GM12891 (cell line): Measurements from ENCODE around the gene NFKBIA.

Source experiments
- POLR2A ChIP-seq: IDR thresholded peaks from 2 replicates; pipeline ENCODE4 v1.6.1; 2011; ENCODE audit warnings: low read depth, low read length, control low read depth
- TAF1 ChIP-seq: IDR thresholded peaks from 2 replicates; pipeline ENCODE4 v1.6.1; 2011; ENCODE audit warnings: low read depth, low read length, control low read depth

GRCh38 chr14:35404449-35405303 is at the start of gene NFKBIA:
- TF ChIP-seq POLR2A (peak; percentile 98), TAF1 (peak; percentile 91)
